ENCODE measurements around the gene KDM7A. TPM values are rescaled to one million over a fixed set of nuclear protein-coding genes. Genes with fewer than 3 reads are reported as not detected.

KDM7A gene
- polyA plus RNA-seq, 2 of the 4 experiments (the other 2 are of a cell fraction), result 1.4 to 4.1 TPM

DNA sequence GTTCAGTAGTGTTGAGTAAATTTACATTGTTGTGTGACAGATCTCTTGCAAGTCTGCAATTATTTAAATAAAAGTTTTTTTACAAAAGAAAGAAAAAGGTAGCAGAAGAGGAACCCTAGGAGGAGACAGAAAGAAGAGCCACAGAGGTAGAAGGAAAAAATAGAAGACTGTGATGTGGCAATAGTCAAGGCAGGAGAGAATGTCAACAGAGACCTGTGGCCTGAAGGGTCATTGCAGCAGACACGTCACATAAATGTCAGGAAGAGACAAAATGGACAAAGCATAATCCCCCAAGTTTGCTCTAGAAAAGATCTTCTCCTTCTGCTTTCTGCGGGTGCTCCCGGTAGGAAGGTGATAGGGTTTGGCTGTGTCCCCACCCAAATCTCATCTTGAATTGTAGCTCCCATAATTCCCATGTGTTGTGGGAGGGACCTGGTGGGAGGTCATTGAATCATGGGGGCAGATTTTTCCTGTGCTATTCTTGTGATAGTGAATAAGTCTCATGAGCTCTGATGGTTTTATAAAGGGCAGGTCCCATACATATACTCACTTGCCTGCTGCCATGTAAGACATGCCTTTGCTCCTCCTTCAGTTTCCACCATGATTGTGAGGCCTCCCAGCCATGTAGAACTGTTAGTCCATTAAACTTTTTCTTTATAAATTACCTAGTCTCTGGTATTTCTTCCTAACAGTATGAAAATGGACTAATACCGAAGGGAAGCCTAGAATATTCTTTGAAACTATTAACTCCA is 41.1 kb upstream of the KDM7A start:
- DNase-seq (ENCODE audit: low read depth in 1 of 2, low spot score in 1 of 2) (no peak), FAIRE-seq (no peak), ATAC-seq (no peak)
- Histone ChIP-seq H3K4me3 (no peak overlapping the region), H3K27ac (no peak overlapping the region), H3K4me1 (no peaks in the 10 kb centered on the region), H3K4me2 (no peak overlapping the region), H3K9me3 (no peaks in the 10 kb centered on the region)
- WGBS (ENCODE audit: missing lambda C conversion rate), result 80% methylated on average over 4 of the region's 4 CpGs
- TF ChIP-seq CHD2 (IDR thresholded peaks at IDR 0.05; ENCODE audit: low read length, partially characterized antibody) (no peak), PHF8 (IDR thresholded peaks at IDR 0.05; ENCODE audit: borderline replicate concordance, low read depth) (no peak), HDAC2 (IDR thresholded peaks at IDR 0.05) (no peak), NR3C1 (IDR thresholded peaks at IDR 0.05) (no peak), CBX8 (IDR thresholded peaks at IDR 0.05) (no peak), RFX5 (IDR thresholded peaks at IDR 0.05) (no peak), ZFP36 (IDR thresholded peaks at IDR 0.05; ENCODE audit: borderline replicate concordance, partially characterized antibody) (no peak), EHMT2 (IDR thresholded peaks at IDR 0.05; ENCODE audit: low read depth) (no peak)
- TF ChIP-seq, protein P1, sequence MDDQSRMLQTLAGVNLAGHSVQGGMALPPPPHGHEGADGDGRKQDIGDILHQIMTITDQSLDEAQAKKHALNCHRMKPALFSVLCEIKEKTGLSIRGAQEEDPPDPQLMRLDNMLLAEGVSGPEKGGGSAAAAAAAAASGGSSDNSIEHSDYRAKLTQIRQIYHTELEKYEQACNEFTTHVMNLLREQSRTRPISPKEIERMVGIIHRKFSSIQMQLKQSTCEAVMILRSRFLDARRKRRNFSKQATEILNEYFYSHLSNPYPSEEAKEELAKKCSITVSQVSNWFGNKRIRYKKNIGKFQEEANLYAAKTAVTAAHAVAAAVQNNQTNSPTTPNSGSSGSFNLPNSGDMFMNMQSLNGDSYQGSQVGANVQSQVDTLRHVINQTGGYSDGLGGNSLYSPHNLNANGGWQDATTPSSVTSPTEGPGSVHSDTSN (IDR thresholded peaks at IDR 0.05), result no peak
- TF ChIP-seq, protein P2, sequence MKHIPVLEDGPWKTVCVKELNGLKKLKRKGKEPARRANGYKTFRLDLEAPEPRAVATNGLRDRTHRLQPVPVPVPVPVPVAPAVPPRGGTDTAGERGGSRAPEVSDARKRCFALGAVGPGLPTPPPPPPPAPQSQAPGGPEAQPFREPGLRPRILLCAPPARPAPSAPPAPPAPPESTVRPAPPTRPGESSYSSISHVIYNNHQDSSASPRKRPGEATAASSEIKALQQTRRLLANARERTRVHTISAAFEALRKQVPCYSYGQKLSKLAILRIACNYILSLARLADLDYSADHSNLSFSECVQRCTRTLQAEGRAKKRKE (CRISPR knock-in tag; IDR thresholded peaks at IDR 0.05; ENCODE audit: low read depth), result no peak
- TF ChIP-seq, protein P3, sequence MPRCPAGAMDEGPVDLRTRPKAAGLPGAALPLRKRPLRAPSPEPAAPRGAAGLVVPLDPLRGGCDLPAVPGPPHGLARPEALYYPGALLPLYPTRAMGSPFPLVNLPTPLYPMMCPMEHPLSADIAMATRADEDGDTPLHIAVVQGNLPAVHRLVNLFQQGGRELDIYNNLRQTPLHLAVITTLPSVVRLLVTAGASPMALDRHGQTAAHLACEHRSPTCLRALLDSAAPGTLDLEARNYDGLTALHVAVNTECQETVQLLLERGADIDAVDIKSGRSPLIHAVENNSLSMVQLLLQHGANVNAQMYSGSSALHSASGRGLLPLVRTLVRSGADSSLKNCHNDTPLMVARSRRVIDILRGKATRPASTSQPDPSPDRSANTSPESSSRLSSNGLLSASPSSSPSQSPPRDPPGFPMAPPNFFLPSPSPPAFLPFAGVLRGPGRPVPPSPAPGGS (IDR thresholded peaks at IDR 0.05), result no peak
- ChIA-PET CTCF (interaction anchor here (0.9 kb wide), 2 partner anchors 19 to 21 kb away, joined by 3 to 4 read pairs; no protein-coding TSS in a partner anchor), POLR2A (interaction anchor here (0.7 kb wide), 1 partner anchor 21 kb away, joined by 3 read pairs; no protein-coding TSS in a partner anchor)

DNA sequence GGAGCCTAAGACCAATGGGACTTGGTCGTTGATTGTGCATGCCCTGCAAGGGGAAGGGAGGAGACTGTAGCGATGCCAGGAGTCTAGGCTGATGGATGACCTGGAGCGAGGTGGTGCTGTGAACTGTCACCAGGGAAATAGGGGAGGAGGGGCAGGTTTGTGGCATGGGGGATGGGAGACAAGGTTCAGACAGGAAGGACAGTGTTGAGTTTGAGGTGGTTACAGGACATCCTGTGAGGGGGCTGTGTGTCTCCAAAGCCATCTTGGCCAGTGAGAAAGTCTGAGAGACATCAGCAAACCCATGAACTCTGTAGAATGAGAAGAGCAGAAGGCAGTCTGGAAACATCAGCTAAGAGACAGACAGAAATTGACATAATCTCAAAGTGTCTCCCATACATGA is 38.5 kb upstream of the KDM7A start:
- ChIA-PET POLR2A (no interaction called here), CTCF (no interaction called here)
- TF ChIP-seq, protein P4, sequence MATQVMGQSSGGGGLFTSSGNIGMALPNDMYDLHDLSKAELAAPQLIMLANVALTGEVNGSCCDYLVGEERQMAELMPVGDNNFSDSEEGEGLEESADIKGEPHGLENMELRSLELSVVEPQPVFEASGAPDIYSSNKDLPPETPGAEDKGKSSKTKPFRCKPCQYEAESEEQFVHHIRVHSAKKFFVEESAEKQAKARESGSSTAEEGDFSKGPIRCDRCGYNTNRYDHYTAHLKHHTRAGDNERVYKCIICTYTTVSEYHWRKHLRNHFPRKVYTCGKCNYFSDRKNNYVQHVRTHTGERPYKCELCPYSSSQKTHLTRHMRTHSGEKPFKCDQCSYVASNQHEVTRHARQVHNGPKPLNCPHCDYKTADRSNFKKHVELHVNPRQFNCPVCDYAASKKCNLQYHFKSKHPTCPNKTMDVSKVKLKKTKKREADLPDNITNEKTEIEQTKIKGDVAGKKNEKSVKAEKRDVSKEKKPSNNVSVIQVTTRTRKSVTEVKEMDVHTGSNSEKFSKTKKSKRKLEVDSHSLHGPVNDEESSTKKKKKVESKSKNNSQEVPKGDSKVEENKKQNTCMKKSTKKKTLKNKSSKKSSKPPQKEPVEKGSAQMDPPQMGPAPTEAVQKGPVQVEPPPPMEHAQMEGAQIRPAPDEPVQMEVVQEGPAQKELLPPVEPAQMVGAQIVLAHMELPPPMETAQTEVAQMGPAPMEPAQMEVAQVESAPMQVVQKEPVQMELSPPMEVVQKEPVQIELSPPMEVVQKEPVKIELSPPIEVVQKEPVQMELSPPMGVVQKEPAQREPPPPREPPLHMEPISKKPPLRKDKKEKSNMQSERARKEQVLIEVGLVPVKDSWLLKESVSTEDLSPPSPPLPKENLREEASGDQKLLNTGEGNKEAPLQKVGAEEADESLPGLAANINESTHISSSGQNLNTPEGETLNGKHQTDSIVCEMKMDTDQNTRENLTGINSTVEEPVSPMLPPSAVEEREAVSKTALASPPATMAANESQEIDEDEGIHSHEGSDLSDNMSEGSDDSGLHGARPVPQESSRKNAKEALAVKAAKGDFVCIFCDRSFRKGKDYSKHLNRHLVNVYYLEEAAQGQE (IDR thresholded peaks at IDR 0.05), result no peak
- TF ChIP-seq JUNB (IDR thresholded peaks at IDR 0.05) (no peak), ZSCAN20 (CRISPR knock-in tag; IDR thresholded peaks at IDR 0.05) (no peak), ZNF302 (CRISPR knock-in tag; IDR thresholded peaks at IDR 0.05) (no peak), EHMT2 (IDR thresholded peaks at IDR 0.05; ENCODE audit: low read depth) (no peak), ZC3H11A (IDR thresholded peaks at IDR 0.05) (no peak), HOXB13 (CRISPR knock-in tag; IDR thresholded peaks at IDR 0.05; ENCODE audit: low read depth) (no peak), CHD2 (IDR thresholded peaks at IDR 0.05; ENCODE audit: low read length, partially characterized antibody) (no peak), JUN (IDR thresholded peaks at IDR 0.05) (no peak), KDM1A (IDR thresholded peaks at IDR 0.05; ENCODE audit: low read depth) (no peak), SREBF2 (IDR thresholded peaks at IDR 0.05) (no peak), TP53 (CRISPR knock-in tag; IDR thresholded peaks at IDR 0.05) (no peak), RAD21 (conservative IDR thresholded peaks at IDR 0.05 in 1 of 2, IDR thresholded peaks at IDR 0.05 in 1 of 2) (no peak), ZFP36 (IDR thresholded peaks at IDR 0.05; ENCODE audit: borderline replicate concordance, partially characterized antibody) (no peak), TFCP2L1 (CRISPR knock-in tag; IDR thresholded peaks at IDR 0.05) (no peak), HEYL (CRISPR knock-in tag; IDR thresholded peaks at IDR 0.05) (no peak), CBX2 (IDR thresholded peaks at IDR 0.05; ENCODE audit: borderline replicate concordance, low read depth) (no peak), CEBPB (IDR thresholded peaks at IDR 0.05) (no peak)
- TF ChIP-seq, protein P1 (IDR thresholded peaks at IDR 0.05), result no peak
- TF ChIP-seq, protein P5, sequence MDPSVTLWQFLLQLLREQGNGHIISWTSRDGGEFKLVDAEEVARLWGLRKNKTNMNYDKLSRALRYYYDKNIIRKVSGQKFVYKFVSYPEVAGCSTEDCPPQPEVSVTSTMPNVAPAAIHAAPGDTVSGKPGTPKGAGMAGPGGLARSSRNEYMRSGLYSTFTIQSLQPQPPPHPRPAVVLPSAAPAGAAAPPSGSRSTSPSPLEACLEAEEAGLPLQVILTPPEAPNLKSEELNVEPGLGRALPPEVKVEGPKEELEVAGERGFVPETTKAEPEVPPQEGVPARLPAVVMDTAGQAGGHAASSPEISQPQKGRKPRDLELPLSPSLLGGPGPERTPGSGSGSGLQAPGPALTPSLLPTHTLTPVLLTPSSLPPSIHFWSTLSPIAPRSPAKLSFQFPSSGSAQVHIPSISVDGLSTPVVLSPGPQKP (IDR thresholded peaks at IDR 0.05; ENCODE audit: low read depth, low read length), result no peak
- Histone ChIP-seq H3K9me3 (no peaks in the 10 kb centered on the region), H3K4me3 (no peak overlapping the region), H3K27ac (no peak overlapping the region), H3K4me2 (no peak overlapping the region), H3K4me1 (no peaks in the 10 kb centered on the region)
- FAIRE-seq (no peak), ATAC-seq (no peak), DNase-seq (ENCODE audit: low read depth in 1 of 2, low spot score in 1 of 2) (no peak)
- WGBS (ENCODE audit: missing lambda C conversion rate), result 65% methylated on average over 3 of the region's 3 CpGs

Measured in A549 (cell line).